ENCODE data around the gene YTHDF2.
"Not testable (repeated sequence)": the region's sequence is repeated elsewhere in the genome, so short reads cannot be mapped to it uniquely, and the experiment has no call there.

The YTHDF2 gene

DNA sequence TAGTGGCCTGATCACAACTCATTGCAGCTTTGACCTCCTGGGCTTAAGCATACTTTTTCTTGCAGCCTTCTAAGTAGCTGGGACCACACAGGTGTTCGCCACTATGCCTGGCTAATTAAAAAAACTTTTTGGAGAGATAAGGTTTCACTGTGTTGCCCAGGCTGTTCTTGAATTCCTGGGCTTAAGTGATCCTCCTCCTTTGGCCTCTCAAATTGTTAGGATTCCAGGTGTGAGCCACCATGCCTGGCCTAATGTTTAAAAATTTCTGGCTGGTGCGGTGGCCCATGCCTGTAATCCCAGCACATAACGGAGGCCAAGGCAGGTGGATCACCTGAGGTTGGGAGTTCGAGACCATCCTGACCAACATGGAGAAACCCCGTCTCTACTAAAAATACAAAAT lies 24.4 kb downstream of the YTHDF2 start:
- no peak for DNase-seq

DNA sequence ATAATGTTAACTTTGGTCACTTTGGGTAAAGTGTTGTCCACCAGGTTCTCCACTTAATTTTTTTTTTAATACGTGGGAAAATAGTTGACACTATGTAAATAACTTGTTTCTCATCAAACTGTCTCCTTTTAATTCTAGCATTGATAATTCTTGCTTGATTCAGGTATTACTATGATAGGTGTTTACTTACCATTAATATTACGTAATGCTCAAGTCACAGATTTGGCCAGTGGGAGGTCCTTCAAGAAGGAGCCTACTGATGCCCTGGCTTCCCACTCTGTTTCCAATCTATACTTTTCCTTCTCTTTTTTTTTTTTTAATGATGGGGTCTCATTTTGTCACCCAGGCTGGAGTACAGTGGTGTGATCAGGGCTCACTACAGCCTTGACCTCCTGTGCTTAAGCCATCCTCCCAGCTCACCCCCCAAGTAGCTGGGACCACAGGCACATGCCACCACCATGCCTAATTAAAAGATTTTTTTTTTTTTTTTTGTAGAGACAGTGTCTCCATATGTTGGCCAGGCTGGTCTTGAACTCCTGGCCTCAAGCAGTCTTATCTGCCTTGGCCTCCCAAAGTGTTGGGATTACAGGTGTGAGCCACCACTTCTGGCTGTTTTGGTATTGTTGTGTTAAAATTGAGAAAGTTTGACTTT lies 29.9 kb downstream of the YTHDF2 start:
- DNase-seq, result no peak

DNA sequence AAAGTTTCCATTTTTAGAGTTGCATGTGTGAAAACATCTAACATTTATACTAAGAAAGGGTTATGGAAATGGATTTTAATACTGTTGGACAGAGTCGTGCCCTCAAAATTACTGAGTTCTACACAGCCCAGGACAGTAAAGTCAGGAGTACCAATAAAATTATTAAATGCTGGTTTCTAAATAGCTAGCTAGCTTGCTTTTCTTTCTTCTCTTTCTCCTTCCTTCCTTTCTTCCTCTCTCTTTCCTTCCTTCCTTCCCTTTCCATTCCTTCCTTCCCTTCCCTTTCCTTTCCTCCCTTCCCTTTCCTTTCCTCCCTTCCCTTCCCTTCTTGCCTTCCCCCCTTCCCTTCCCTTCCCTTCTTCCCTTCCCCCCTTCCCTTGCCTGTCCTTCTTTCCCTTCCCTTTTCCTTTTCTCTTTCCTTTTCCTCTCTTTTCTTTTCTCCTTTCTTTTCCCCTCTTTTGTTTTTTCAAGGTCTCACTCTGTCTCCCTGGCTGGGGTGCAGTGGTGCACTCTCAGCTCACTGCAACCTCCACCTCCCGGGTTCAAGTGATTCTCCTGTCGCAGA lies 33.9 kb downstream of the YTHDF2 start:
- DNase-seq, result no peak

DNA sequence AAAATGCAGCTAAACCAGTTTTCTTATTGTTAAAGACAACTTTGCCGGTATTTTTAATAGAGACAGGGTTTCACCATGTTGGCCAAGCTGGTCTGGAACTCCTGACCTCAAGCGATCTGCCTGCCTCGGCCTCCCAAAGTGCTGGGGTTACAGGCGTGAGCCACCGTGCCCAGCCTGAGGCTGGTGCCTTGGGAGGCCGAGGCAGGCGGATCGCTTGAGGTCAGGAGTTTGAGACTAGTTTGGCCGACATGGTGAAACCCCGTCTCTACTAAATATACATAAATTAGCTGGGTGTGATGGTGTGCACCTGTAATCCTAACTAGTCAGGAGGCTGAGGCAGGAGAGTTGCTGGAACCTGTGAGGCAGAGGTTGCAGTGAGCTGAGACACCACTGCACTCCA lies 35.2 kb downstream of the YTHDF2 start:
- DNase-seq, result not testable (repeated sequence)

DNA sequence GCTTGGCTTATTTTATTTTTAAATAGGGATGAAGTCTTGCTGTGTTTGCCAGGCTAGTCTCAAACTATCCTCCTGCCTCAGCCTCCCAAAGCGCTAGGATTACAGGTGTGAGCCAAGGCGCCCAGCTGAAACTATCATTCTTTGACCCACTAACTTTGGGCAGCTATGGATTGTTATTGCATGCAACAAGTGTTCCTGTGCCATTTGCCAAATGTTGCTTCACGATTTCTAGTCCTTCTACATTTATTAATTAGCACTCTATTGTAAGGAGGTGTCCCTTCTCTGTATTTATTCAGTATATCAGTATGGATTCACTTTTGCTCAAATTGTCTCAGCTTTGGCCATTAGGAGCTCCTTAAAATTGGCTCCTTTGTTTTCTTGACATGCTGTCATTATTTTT lies 36.4 kb downstream of the YTHDF2 start:
- no peak for DNase-seq

DNA sequence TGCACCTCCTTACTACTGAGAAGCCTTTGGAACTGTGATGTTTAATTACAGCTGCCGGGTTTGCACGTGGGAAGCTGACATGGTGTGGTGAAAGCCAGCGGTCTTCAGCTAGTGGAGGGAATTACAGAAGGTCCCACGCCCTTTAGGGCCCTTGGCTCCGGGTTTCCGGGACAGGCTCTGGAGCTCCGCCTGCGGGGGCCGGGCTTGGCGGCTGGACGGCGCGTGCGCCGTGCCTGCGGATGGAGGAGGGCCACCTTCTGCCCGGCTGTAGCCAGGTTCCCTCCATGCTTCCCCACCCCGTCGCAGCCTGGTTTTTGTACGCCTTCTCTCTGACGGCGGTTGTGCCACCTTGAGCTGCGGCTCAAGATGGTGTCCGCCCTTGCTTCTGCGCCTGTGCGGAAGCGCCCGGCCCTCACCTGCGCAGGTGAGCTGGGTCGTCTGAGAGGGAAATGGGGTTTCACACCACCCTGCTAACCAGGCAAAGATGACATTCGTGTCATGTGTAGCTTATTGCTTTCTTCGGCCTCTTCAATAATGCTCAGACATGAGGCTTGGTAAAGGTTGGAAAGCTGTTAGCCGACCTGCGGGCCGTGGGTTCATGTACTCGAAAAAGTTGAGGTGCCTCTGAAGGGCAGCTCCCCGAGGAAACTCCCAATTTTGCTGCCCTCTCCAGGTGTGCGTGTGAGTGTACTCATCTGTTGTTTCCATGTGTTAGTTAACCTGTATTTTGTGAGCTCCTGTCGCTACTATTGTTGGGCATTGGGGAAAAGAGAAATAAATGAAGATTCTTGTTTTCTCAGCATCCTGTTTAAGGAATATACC lies 38.6 kb downstream of the YTHDF2 start:
- DNase-seq, result peak; percentile 86 to 93 (median 91)

DNA sequence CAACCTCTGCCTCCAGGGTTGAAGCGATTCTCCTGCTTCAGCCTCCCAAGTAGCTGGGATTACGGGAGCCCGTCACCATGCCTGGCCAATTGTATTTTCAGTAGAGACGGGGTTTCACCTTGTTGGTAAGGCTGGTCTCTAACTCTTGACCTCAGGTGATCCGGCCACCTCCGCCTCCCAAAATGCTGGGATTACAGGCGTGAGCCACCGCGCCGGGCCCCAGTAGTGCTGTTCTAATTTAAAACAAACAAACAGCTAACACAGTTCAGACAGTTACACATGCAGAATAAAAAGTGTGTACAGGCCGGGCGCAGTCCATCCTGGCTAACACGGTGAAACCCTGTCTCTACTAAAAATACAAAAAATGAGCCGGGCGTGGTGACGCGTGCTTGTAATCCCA lies 39.6 kb downstream of the YTHDF2 start:
- DNase-seq, result no peak

DNA sequence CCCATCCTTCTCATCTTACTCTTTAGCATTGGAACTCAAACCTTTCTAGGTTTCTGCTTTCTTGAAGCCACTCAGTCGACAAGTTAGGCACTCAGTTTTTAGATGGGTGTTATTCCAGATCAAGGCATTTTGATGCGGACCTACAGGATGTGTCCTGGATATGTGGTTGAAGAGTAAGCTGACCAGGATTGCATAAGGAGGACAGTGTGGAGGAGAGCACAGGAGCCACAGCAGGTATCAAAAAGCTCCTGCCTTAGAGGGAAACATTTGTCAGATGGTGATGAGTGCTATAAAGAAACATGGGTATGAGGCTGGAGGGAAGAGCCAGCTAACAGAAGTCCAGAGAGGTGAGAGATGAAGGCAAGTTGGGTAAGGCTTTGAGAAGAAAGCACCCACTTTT lies 41.3 kb downstream of the YTHDF2 start:
- no peak for DNase-seq

DNA sequence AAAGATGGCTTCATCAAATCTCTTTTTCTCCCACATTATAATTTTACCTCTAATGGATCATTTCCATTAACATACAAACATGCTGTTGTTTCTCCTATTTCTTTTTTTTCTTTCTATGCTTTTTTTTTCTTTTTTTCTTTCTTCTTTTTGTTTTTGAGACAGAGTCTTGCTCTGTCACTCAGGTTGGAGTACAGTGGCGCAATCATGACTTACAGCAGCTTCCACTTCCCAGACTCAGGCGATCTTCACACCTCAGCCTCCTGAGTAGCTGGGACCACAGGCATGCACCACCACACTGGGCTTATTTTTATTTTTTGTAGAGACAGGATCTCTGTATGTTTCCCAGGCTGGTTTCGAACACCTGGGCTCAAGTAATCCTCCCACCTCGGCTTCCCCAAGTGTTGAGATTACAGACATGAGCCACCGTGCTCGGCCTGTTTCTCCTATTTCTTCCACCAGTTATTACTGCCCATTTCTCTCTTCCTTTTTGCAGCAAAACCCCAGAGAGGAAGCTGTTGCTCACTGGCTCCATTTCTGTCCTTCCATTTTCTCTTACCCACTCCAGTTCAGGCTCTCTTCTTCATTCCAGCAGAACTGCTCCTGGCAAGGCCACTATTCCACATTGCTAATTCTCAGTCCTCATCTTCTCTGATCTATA lies 43.1 kb downstream of the YTHDF2 start:
- peak; percentile 32 to 46 (median 39) for DNase-seq

DNA sequence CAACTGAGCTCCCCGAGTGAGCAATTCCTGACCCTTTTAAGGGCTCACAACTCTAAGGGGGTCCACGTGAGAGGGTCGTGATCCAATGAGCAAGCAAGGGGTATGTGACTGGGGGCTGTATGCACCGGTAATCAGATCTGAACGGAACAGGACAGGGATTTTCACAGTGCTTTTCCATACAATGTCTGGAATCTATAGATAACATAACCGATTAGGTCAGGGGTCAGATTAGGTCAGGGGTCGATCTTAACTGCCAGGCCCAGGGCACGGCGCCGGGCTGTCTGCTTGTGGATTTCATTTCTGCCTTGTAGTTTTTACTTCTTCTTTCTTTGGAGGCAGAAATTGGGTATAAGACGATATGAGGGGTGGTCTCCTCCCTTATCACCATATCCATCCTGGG lies 44.6 kb downstream of the YTHDF2 start:
- DNase-seq, result no peak

DNA sequence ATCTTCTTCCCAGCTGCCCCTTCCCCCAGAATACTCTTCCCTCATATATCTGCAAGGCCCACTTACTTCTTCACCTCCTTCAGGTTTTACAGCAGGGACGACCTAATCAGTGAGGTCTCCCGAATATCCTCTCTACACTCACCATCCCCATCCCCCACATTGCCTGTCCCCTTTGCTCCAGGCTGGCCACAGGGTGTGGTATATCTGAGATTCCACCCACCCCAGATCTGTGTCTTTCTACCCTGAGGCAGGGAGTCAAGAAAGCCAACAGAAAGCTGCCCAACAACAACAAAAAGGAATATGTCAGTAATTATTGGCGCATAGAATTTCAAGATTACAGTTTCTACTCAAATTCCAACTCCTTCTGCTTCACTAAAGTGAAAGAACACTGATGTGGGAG lies 45.3 kb downstream of the YTHDF2 start:
- DNase-seq, result no peak

DNA sequence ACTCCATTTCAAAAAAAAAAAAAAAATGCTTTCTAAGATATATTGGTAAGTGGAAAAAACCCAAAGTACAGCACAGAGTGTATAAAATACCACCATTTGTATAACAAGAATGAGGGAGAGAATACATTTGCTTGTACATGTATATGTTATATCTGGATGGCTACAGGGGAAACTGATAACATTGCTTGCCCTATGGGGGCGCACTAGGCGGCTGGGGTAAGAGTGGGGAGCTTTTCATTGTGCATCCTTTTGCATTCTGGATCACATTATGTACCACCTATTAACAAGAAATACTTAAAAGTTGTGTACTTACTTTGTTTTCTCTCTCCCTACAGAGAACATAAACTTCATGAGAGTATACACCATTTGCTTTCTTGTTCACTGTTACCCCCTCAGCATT lies 46.6 kb downstream of the YTHDF2 start:
- no peak for DNase-seq

DNA sequence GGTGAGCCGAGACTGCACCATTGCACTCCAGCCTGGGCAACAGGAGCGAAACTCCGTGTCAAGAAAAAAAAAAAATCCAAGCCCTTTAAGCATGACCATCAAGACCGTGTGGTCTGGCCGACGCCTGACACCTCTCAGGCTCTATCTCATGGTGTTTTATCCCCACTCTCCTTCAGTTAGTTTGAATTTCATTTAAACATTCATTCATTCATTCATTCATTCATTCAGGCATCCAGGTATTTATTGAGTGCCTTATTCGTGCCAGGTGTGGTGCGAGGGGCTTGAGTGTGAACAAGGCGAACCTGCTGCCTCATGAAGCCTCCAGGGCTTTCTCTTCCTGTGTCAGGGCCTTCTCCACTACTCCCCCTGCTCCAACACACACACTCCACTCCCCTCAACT lies 52.7 kb downstream of the YTHDF2 start:
- no peak for DNase-seq

DNA sequence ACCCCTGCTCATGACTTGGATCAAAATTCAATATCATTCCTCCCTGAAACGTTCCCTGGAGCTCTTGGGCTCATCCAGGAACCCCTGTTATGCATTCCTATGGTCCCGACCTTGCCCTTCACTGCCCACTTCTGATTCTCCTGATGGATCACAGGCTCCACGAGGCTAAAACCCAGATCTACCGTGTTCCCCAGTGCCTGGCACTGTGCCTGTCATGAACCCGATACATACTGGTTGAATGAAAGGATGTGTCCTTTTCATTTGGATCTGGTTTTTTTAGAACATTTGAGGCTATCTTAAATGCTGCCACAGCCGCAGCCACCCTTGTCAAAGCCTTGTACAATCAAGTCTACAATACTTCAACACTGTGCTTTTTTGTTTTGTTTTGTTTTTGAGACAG lies 53.1 kb downstream of the YTHDF2 start:
- DNase-seq, result no peak

DNA sequence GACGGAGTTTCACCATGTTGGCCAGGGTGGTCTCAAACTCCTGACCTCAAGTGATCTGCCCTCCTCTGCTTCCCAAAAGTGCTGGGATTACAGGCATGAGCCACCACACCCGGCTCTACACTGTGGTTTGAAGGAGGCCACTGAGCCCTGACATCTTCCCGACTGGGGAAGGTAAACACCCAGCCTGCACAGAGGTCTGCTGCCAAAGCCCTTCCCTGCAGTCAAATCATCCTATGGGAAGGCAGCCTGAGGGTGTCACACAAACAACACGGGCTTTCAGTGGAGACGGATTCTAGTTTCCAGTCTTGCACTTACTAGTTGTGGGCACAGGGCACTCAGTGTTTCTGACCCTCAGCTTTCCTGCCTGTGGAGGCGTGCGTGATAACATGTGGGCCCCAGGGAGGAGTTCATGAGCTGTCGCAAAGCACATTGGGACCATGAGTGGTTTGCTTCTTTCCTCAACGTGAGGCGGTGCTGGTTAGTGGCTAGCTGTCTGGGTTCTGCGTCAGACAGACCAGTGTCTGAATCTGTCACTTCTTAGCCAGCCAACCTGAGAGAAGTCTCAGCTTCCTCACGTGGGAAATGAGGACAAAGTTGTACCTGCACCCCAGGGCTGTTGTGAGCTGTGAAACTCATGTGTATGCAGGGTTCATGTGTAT lies 53.8 kb downstream of the YTHDF2 start:
- no peak for DNase-seq

DNA sequence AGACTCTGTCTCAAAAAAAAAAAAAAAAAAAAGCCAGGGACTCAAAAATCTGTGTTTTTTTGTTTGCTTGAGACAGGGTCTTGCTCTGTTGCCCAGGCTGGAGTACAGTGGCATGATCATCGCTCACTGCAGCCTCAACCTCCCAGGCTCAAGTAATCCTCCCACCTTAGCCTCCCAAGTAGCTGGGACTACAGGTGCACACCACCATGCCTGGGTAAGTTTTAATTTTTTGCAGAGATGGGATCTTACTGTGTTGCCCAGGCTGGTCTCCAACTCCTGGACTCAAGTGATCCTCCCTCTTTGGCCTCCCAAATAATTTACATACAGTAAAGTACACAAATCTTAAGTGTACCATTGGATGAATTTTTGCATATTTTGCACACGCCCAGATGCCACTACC lies 55.2 kb downstream of the YTHDF2 start:
- not testable (repeated sequence) for DNase-seq

DNA sequence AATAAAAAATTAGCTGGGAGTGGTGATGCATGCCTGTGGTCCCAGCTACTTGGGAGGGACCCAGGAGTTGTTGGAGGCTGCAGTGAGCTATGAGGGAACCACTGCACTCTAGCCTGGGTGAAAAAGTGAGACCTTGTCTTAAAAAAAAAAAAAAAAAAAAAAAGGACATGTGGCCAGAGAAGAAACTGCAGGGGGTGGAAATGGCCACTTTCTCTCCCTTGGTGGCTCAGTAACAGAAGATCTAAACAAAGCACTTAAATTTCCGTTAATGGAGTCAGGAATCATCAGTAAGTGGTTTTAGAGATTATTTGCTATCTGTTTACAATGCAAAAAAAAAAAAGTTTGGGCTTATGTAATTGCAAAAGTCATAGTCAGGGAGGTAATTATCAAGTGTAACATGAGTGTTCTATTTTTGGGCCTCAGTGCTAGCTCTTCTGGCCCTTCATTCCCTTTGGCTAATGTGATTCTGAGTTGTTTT lies 55.9 kb downstream of the YTHDF2 start:
- DNase-seq, result no peak

DNA sequence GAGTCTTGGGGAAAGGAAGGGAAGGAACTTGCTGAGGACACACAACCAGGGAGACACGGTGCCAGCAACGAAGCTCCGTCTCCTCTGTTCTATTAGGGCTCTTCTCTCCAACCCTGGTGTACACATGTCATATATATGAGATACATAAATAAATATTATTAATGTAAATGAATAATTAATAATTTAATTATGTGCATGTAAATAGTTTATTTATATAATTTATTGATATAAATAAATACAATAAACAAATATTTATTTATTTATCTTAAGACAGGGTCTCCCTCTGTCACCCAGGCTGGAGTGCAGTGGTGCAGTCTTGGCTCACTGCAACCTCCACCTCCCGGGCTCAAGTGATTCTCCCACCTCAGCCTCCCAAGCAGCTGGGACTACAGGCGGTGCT lies 57.8 kb downstream of the YTHDF2 start:
- DNase-seq, result not testable (repeated sequence)

DNA sequence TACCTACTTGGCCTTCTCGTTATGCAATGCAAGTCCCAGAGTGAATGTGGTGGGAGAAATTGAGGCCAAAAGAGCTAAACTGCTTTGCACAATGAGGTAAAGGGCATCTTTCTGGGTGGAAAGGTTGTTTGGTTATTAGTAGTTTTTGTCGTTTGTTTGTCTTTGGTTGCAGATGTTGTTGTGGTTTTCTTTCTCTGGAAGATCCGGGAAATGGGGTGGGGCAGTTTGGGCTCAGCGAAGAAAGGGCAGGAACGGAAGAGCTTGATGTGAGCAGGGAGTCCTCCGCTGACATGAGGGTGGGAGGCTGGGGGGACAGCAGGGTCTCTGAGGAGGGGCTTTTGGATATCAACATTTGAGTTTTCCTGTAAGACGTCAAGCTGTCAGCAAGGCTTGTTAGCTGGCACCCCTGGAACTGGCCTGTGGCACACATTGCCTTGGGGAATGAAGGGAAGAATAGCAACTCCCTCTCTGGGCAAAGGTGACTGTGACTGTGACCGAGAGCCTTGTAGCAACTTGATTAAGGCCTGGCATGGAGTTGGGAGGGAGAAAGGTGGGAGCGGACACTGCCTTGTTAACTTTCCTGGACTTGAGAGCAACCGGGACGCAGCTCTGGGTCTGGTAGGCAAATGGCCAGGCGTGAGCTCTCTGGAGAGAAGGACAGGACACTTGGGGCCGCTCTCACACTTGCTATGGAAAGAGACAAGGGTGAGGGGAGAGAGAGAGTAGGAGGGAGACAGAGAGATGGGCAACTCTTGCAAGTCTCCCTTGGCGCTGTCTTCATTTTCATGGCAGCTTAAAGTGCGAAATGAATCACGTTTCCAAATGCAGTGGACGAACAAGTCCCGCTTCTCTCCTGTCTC lies 59.8 kb downstream of the YTHDF2 start:
- DNase-seq, result no peak

DNA sequence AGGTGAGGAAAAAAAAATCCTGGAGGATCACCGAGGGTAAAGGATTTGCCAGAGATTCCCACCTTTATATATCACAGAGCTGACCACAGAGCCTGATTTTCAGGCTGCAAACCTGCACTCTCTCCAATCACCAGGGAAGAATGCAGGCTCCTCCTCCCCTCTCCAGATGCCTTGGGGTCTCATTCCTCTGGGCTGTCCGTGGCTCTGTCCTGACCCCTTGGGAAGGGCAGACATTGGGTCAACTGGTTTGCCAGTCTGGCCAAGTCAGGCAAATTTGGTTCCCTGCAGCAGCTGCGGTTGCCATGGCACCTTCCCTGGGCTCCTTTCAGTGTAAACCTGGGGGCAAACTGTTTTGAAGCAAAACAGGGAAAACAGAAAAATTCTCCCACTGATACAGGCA lies 63.6 kb downstream of the YTHDF2 start:
- DNase-seq, result no peak

DNA sequence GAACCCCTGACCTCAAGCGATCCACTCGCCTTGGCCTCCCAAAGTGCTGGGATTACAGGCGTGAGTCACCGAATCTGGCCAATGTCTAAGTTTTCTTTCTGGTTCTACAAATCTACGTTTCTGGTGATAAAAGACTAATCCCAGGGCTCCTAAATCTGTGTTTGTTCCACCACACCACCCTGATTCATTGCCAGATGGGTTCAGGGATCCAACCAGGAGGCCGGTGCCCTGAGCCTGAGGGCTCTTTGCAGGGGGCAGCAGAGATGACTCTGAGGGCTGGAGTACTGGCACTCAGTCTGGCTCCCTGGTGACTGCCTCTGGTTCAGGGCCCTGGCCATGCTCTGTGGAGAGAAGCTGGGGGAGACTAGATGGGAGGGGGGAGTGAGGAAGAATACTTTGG lies 64.7 kb downstream of the YTHDF2 start:
- no peak for DNase-seq

DNA sequence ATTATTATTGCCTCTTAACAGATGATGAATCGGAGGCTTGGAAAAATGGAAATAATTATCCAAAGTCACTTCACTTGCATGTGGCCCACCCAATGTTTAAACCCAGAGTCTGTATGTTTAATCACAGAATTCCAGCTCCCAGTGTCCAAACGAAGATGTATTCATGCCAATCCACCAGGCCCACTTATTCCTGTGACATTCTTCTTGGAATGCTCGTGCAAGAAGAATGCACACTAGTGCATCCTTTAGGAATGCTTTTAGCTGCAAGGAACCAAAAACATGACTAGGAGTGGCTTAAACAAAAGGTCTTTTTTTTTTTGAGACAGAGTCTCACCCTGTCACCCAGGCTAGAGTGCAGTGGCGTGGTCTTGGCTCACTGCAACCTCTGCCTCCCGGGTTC lies 66.3 kb downstream of the YTHDF2 start:
- DNase-seq, result no peak
